K562 (cell line): ENCODE data around the gene SPTAN1. TPM values are rescaled to one million over a fixed set of nuclear protein-coding genes. Genes with fewer than 3 reads are reported as not detected.
A peak's percentile ranks its signal among the peaks of the same experiment; 100 is the strongest.

ENCODE experiments used
- ATF2 ChIP-seq: sonication (generic); formaldehyde crosslinking; IDR thresholded peaks from 2 replicates; pipeline ENCODE4 v1.8.1; 2022; ENCODE audit warnings: missing genetic modification reagents
- BRD9 ChIP-seq: fragments of 450-650 bp; IDR thresholded peaks from 2 replicates; pipeline ENCODE4 v1.6.1; 2018; ENCODE audit warnings: low read depth; ENCODE audit not compliant: partially characterized antibody
- BRF2 ChIP-seq: IDR thresholded peaks from 3 replicates; pipeline ENCODE4 v1.6.1; 2011; ENCODE audit warnings: borderline replicate concordance, mild to moderate bottlenecking; ENCODE audit not compliant: insufficient read length, insufficient read depth
- CXXC5 ChIP-seq: fragments of 250-450 bp; sonication (Bioruptor Pico); IDR thresholded peaks from 2 replicates; pipeline ENCODE4 v1.8.0; 2022; ENCODE audit warnings: inconsistent platforms, mild to moderate bottlenecking, moderate library complexity
- ELF1 ChIP-seq: fragments of 200-800 bp; sonication (Bioruptor generic); IDR thresholded peaks from 2 replicates; pipeline ENCODE4 v1.6.1; 2016; ENCODE audit warnings: missing genetic modification characterization, missing compliant biosample characterization
- HMG20B ChIP-seq: fragments of 250-450 bp; sonication (Bioruptor Pico); IDR thresholded peaks from 2 replicates; pipeline ENCODE4 v1.5.0; 2021; ENCODE audit warnings: mild to moderate bottlenecking
- KAT8 ChIP-seq: fragments of 450-650 bp; IDR thresholded peaks from 2 replicates; pipeline ENCODE4 v1.6.1; 2016; ENCODE audit warnings: low read depth, mild to moderate bottlenecking
- KLF13 ChIP-seq: fragments of 450-650 bp; IDR thresholded peaks from 2 replicates; pipeline ENCODE4 v1.6.1; 2016; ENCODE audit warnings: missing genetic modification characterization, low read depth, mild to moderate bottlenecking, missing compliant biosample characterization, moderate library complexity, borderline replicate concordance
- MAX ChIP-seq: sonication (generic); formaldehyde crosslinking; IDR thresholded peaks from 2 replicates; pipeline ENCODE4 v1.9.0; 2022; ENCODE audit warnings: mild to moderate bottlenecking, missing genetic modification reagents
- MXD1 ChIP-seq: fragments of 250-450 bp; sonication (Bioruptor Pico); IDR thresholded peaks from 2 replicates; pipeline ENCODE4 v1.8.0; 2021; ENCODE audit warnings: borderline replicate concordance, mild to moderate bottlenecking, moderate library complexity; ENCODE audit not compliant: poor library complexity, severe bottlenecking
- MYC ChIP-seq, 2 experiments: fragments of 250-450 bp in 1 of 2; sonication (Bioruptor Pico) in 1 of 2; IDR thresholded peaks; 2 replicates each; pipeline versions ENCODE4 v1.5.1 to v1.6.1; 2012 to 2021; ENCODE audit warnings: low read depth in 2 of 2, borderline replicate concordance in 1 of 2, improper control_type of control experiment in 1 of 2, low read length in 1 of 2, mild to moderate bottlenecking in 1 of 2, moderate library complexity in 1 of 2
- NCOA4 ChIP-seq: fragments of 450-650 bp; IDR thresholded peaks from 2 replicates; pipeline ENCODE4 v1.6.1; 2018; ENCODE audit warnings: mild to moderate bottlenecking; ENCODE audit not compliant: partially characterized antibody
- NELFE ChIP-seq: IDR thresholded peaks from 2 replicates; pipeline ENCODE4 v1.6.1; 2011; ENCODE audit warnings: mild to moderate bottlenecking; ENCODE audit not compliant: insufficient read depth, insufficient read length
- NFRKB ChIP-seq: fragments of 450-650 bp; IDR thresholded peaks from 2 replicates; pipeline ENCODE4 v1.6.1; 2016; ENCODE audit warnings: low read depth
- NKRF ChIP-seq: fragments of 450-650 bp; IDR thresholded peaks from 2 replicates; pipeline ENCODE4 v1.6.1; 2016; ENCODE audit warnings: borderline replicate concordance
- PHB ChIP-seq: fragments of 250-450 bp; sonication (Bioruptor Pico); IDR thresholded peaks from 2 replicates; pipeline ENCODE4 v1.5.0; 2021
- RBM22 ChIP-seq: fragments of 200-400 bp; formaldehyde crosslinking; IDR thresholded peaks from 2 replicates; pipeline ENCODE4 v1.6.1; 2018; ENCODE audit warnings: low read length, low read depth; ENCODE audit not compliant: poor library complexity, severe bottlenecking
- SRSF9 ChIP-seq: fragments of 200-400 bp; formaldehyde crosslinking; IDR thresholded peaks from 2 replicates; pipeline ENCODE4 v1.6.1; 2017; ENCODE audit warnings: low read depth, low read length, borderline replicate concordance
- THAP7 ChIP-seq: fragments of 250-450 bp; sonication (Bioruptor Pico); IDR thresholded peaks from 2 replicates; pipeline ENCODE4 v1.5.0; 2021
- ZFP1 ChIP-seq: fragments of 450-650 bp; formaldehyde crosslinking; IDR thresholded peaks from 2 replicates; pipeline ENCODE4 v1.4.0; 2020; ENCODE audit warnings: mild to moderate bottlenecking, mixed read lengths
- ZNF146 ChIP-seq: IDR thresholded peaks from one replicate; pipeline ENCODE4 v1.6.1; 2018; ENCODE audit warnings: missing compliant biosample characterization; ENCODE audit not compliant: unreplicated experiment
- ZNF780A ChIP-seq: fragments of 250-450 bp; sonication (Bioruptor Pico); IDR thresholded peaks from 2 replicates; pipeline ENCODE4 v1.5.0; 2021; ENCODE audit warnings: mild to moderate bottlenecking
- polyA plus RNA-seq, 8 experiments: library from polyadenylated mRNA; depleted of rRNA in 4 of 8; stranded (reverse) in 5 of 8; unstranded in 3 of 8; fragments of >200 nt; fragmentation: Nextera tagmentation in 2 of 8; fragmentation: Illumina TruSeq in 1 of 8; extraction: Ambion mirVana in 2 of 8; extraction: Trizol in 1 of 8; gene quantifications; 2 replicates each; pipeline versions ENCODE4 v1.2.1 to v1.2.3, GENCODE V29; 2011 to 2014; ENCODE audit warnings: inconsistent platforms in 1 of 8, missing spikeins in 1 of 8
- total RNA-seq, 7 experiments: library from RNA; depleted of rRNA in 6 of 7; stranded (reverse); fragments of >200 nt in 6 of 7; fragmentation: Illumina TruSeq in 2 of 7; extraction: Trizol in 2 of 7; gene quantifications; 2 replicates each; pipeline versions ENCODE4 v1.2.1 to v1.2.3, GENCODE V29; 2011 to 2021; ENCODE audit warnings: low replicate concordance in 1 of 7

The SPTAN1 gene
- total and polyA plus RNA-seq, 9 of the 15 experiments (the other 6 are each of a cell fraction or from before 2014, with no cell fraction given): 1.5 to 13.5 (median 6.8) TPM

- no peak for TF ChIP-seq BRF2
- peak; percentile 31; the same call in 1 of the 2 replicates for TF ChIP-seq NKRF
- no peak for TF ChIP-seq MXD1 (CRISPR knock-in tag)
- peak; percentile 71 for TF ChIP-seq KLF13 (tag)
- peak; percentile 72 for TF ChIP-seq RBM22
- TF ChIP-seq KAT8: no peak
- TF ChIP-seq BRD9: no peak
- no peak for TF ChIP-seq NFRKB
- TF ChIP-seq PHB (CRISPR knock-in tag): no peak
- no peak for TF ChIP-seq HMG20B (CRISPR knock-in tag)
- TF ChIP-seq ELF1 (tag): peak; percentile 68; the same call in 1 of the 2 replicates
- no peak for TF ChIP-seq SRSF9
- TF ChIP-seq ZFP1 (CRISPR knock-in tag): no peak
- peak; percentile 36; the same call in 1 of the 2 replicates for TF ChIP-seq MYC (IDR thresholded peaks at IDR 0.05; ENCODE audit: low read depth, low read length)
- TF ChIP-seq MYC (CRISPR knock-in tag; IDR thresholded peaks at IDR 0.05; ENCODE audit: borderline replicate concordance, low read depth): no peak
- peak; percentile 35 for TF ChIP-seq NELFE
- no peak for TF ChIP-seq NCOA4
- no peak for TF ChIP-seq ZNF780A (CRISPR knock-in tag)
- peak; percentile 83 for TF ChIP-seq CXXC5 (CRISPR knock-in tag)
- TF ChIP-seq MAX (CRISPR knock-in tag): peak; percentile 31; the same call in 1 of the 2 replicates
- no peak for TF ChIP-seq ATF2
- TF ChIP-seq THAP7 (CRISPR knock-in tag): 0 out of 2 replicates have a peak, but pooled peaks have one; percentile 60
- TF ChIP-seq ZNF146 (CRISPR knock-in tag): no peak
Observed at GRCh38 chr9:128552153-128552743, at the start of gene SPTAN1 (continued).
